HEK293 (cell line): ENCODE data around the gene RAD23B.

Source experiments
- GLIS1 ChIP-seq: fragments of 450-650 bp; formaldehyde crosslinking; IDR thresholded peaks from 2 replicates; pipeline ENCODE4 v1.5.1; 2016; ENCODE audit warnings: missing biosample characterization, missing genetic modification characterization
- HOXC10 ChIP-seq: sonication (generic); formaldehyde crosslinking; IDR thresholded peaks from 2 replicates; pipeline ENCODE4 v1.8.1; 2023; ENCODE audit warnings: mild to moderate bottlenecking, missing genetic modification reagents
- KLF8 ChIP-seq: fragments of 450-650 bp; formaldehyde crosslinking; IDR thresholded peaks from 2 replicates; pipeline ENCODE4 v1.5.1; 2016; ENCODE audit warnings: missing biosample characterization, missing genetic modification characterization
- KLF9 ChIP-seq: fragments of 450-650 bp; formaldehyde crosslinking; IDR thresholded peaks from 2 replicates; pipeline ENCODE4 v1.5.1; 2016; ENCODE audit warnings: missing biosample characterization, missing genetic modification characterization, low read depth
- SCRT1 ChIP-seq: fragments of 450-650 bp; formaldehyde crosslinking; IDR thresholded peaks from 2 replicates; pipeline ENCODE4 v1.5.1; 2016; ENCODE audit warnings: missing biosample characterization, missing genetic modification characterization, borderline replicate concordance
- YY1 ChIP-seq: fragments of 450-650 bp; formaldehyde crosslinking; IDR thresholded peaks from 2 replicates; pipeline ENCODE4 v1.5.1; 2018; ENCODE audit warnings: missing biosample characterization, missing genetic modification characterization
- ZBTB20 ChIP-seq: fragments of 450-650 bp; formaldehyde crosslinking; IDR thresholded peaks from 2 replicates; pipeline ENCODE4 v1.5.1; 2016; ENCODE audit warnings: missing biosample characterization, missing genetic modification characterization
- ZFP69B ChIP-seq: fragments of 450-650 bp; formaldehyde crosslinking; IDR thresholded peaks from 2 replicates; pipeline ENCODE4 v1.5.1; 2016; ENCODE audit warnings: missing biosample characterization, missing genetic modification characterization
- ZNF138 ChIP-seq: fragments of 450-650 bp; formaldehyde crosslinking; IDR thresholded peaks from 2 replicates; pipeline ENCODE4 v1.5.1; 2016; ENCODE audit warnings: missing biosample characterization, missing genetic modification characterization, borderline replicate concordance
- ZNF221 ChIP-seq: fragments of 450-650 bp; formaldehyde crosslinking; IDR thresholded peaks from 2 replicates; pipeline ENCODE4 v1.5.1; 2017; ENCODE audit warnings: missing biosample characterization, missing genetic modification characterization, borderline replicate concordance
- ZNF335 ChIP-seq: fragments of 450-650 bp; formaldehyde crosslinking; conservative IDR thresholded peaks from 2 replicates; pipeline ENCODE4 v1.5.1; 2016; ENCODE audit warnings: missing biosample characterization, missing genetic modification characterization
- ZNF394 ChIP-seq: fragments of 450-650 bp; formaldehyde crosslinking; IDR thresholded peaks from 2 replicates; pipeline ENCODE4 v1.5.1; 2016; ENCODE audit warnings: missing biosample characterization, missing genetic modification characterization, mild to moderate bottlenecking, moderate library complexity, borderline replicate concordance
- ZNF398 ChIP-seq: fragments of 450-650 bp; formaldehyde crosslinking; IDR thresholded peaks from 2 replicates; pipeline ENCODE4 v1.5.1; 2017; ENCODE audit warnings: missing biosample characterization, missing genetic modification characterization
- ZNF629 ChIP-seq: fragments of 450-650 bp; formaldehyde crosslinking; IDR thresholded peaks from 2 replicates; pipeline ENCODE4 v1.5.1; 2017; ENCODE audit warnings: missing biosample characterization, missing genetic modification characterization
- ZNF76 ChIP-seq: fragments of 450-650 bp; formaldehyde crosslinking; IDR thresholded peaks from 2 replicates; pipeline ENCODE4; 2016; ENCODE audit warnings: low read depth, missing biosample characterization, missing genetic modification characterization, borderline replicate concordance
- ZXDB ChIP-seq: fragments of 450-650 bp; formaldehyde crosslinking; IDR thresholded peaks from 2 replicates; pipeline ENCODE4 v1.5.1; 2016; ENCODE audit warnings: missing biosample characterization, missing genetic modification characterization
- TF ChIP-seq, protein P1 (sequence below): fragments of 450-650 bp; formaldehyde crosslinking; IDR thresholded peaks from 2 replicates; pipeline ENCODE4 v1.5.1; 2017; ENCODE audit warnings: missing biosample characterization, missing genetic modification characterization
- TF ChIP-seq, protein P2 (sequence below): fragments of 450-650 bp; formaldehyde crosslinking; IDR thresholded peaks from 2 replicates; pipeline ENCODE4 v1.5.1; 2016; ENCODE audit warnings: missing biosample characterization, missing genetic modification characterization
- TF ChIP-seq, protein P3 (sequence below): fragments of 450-650 bp; formaldehyde crosslinking; IDR thresholded peaks from 2 replicates; pipeline ENCODE4 v1.5.1; 2016; ENCODE audit warnings: missing biosample characterization, missing genetic modification characterization

RAD23B gene

DNA sequence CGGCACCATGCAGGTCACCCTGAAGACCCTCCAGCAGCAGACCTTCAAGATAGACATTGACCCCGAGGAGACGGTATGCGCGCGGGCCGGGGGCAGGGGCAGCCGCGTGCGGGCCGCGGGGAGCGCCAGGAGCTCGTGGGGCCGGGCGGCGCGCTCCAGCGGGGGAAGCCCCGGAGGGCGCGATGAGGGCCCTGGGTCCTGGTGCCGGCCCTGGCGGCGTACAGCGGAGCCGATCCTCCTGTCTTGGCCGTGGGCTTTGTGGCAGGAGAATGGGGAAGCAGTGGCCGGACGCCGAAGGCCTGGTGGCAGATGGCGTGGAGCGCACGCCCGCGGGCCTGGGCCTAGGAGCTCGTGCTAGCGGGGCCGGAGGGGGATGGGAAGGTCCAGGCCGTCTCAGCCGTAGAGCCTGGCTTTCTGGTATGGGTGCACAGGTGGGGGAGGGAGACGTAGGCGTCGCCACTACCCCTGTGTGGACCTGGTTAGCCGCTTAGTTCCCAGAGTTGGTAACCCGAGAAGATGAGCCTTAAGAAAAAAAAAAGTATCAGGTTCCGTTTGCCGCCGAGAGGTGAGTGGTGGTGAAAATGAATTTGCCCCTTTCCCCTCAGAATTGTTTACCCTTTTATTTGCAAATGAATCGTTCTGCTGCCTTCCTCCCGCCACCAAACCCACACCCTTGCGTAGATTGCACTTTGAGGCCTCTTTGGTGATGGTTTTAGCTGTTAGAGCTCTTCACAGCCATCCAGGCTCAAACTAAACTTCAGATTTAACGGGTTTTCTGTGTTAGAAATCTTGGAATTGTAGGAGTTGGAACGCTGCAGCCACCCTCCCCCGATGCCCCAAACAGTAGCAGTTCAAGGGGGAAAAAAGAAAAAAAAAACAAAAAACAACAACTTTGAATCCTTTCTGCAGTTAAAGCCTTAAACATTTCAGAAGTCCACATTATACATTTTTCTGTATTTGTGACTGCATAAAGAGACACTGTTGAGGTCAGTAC, 841 bp downstream of the RAD23B start (continued):
- TF ChIP-seq, protein P1, sequence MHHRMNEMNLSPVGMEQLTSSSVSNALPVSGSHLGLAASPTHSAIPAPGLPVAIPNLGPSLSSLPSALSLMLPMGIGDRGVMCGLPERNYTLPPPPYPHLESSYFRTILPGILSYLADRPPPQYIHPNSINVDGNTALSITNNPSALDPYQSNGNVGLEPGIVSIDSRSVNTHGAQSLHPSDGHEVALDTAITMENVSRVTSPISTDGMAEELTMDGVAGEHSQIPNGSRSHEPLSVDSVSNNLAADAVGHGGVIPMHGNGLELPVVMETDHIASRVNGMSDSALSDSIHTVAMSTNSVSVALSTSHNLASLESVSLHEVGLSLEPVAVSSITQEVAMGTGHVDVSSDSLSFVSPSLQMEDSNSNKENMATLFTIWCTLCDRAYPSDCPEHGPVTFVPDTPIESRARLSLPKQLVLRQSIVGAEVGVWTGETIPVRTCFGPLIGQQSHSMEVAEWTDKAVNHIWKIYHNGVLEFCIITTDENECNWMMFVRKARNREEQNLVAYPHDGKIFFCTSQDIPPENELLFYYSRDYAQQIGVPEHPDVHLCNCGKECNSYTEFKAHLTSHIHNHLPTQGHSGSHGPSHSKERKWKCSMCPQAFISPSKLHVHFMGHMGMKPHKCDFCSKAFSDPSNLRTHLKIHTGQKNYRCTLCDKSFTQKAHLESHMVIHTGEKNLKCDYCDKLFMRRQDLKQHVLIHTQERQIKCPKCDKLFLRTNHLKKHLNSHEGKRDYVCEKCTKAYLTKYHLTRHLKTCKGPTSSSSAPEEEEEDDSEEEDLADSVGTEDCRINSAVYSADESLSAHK, result no peak
- no peak for TF ChIP-seq ZNF221 (tag by site-specific recombination)
- TF ChIP-seq, protein P2, sequence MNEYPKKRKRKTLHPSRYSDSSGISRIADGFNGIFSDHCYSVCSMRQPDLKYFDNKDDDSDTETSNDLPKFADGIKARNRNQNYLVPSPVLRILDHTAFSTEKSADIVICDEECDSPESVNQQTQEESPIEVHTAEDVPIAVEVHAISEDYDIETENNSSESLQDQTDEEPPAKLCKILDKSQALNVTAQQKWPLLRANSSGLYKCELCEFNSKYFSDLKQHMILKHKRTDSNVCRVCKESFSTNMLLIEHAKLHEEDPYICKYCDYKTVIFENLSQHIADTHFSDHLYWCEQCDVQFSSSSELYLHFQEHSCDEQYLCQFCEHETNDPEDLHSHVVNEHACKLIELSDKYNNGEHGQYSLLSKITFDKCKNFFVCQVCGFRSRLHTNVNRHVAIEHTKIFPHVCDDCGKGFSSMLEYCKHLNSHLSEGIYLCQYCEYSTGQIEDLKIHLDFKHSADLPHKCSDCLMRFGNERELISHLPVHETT (tag by site-specific recombination), result 0 out of 2 replicates have a peak, but pooled peaks have one; percentile 16
- TF ChIP-seq ZNF394 (tag by site-specific recombination), result no peak
- peak; percentile 75 for TF ChIP-seq ZNF335 (tag by site-specific recombination)
- peak; percentile 47; the same call in 1 of the 2 replicates for TF ChIP-seq ZBTB20 (tag by site-specific recombination)
- TF ChIP-seq SCRT1 (tag by site-specific recombination), result peak; percentile 53; the same call in 1 of the 2 replicates
- TF ChIP-seq ZNF138 (tag by site-specific recombination), result no peak
- peak; percentile 17; the same call in 1 of the 2 replicates for TF ChIP-seq YY1 (tag by site-specific recombination)
- TF ChIP-seq KLF8 (tag by site-specific recombination), result peak; percentile 17; the same call in 1 of the 2 replicates
- TF ChIP-seq, protein P3, sequence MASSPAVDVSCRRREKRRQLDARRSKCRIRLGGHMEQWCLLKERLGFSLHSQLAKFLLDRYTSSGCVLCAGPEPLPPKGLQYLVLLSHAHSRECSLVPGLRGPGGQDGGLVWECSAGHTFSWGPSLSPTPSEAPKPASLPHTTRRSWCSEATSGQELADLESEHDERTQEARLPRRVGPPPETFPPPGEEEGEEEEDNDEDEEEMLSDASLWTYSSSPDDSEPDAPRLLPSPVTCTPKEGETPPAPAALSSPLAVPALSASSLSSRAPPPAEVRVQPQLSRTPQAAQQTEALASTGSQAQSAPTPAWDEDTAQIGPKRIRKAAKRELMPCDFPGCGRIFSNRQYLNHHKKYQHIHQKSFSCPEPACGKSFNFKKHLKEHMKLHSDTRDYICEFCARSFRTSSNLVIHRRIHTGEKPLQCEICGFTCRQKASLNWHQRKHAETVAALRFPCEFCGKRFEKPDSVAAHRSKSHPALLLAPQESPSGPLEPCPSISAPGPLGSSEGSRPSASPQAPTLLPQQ (tag by site-specific recombination), result peak; percentile 96
- peak; percentile 28; the same call in 1 of the 2 replicates for TF ChIP-seq ZNF629
- TF ChIP-seq GLIS1 (tag by site-specific recombination), result no peak; the same call in 1 of the 2 replicates
- peak; percentile 45; the same call in 1 of the 2 replicates for TF ChIP-seq ZNF76 (tag by site-specific recombination)
- peak; percentile 62 for TF ChIP-seq ZXDB
- TF ChIP-seq KLF9 (tag by site-specific recombination), result 0 out of 2 replicates have a peak, but pooled peaks have one; percentile 9
- TF ChIP-seq HOXC10 (CRISPR knock-in tag), result peak; percentile 75; the same call in 1 of the 2 replicates
- 0 out of 2 replicates have a peak, but pooled peaks have one; percentile 13 for TF ChIP-seq ZNF398
- peak; percentile 91; the same call in 1 of the 2 replicates for TF ChIP-seq ZFP69B (tag by site-specific recombination)
